Sciatic nerve (tissue), 2 donors: Measurements from ENCODE around the gene BACE2. TPM values are rescaled to one million over a fixed set of nuclear protein-coding genes. Genes with fewer than 3 reads are reported as not detected.

ENCODE experiments used
- ATAC-seq: fragments of 200-7000 bp; cut with Tn5 transposase; one replicate; pipeline ENCODE4 v1.9.1; 2020; ENCODE audit warnings: mild to moderate bottlenecking, moderate library complexity
- DNase-seq: peaks from one replicate; pipeline ENCODE4 v3.0.0-alpha.2; 2020; ENCODE audit warnings: low spot score
- intact Hi-C: fragments of 100-400 bp; cut with DNase I; formaldehyde crosslinking; loops from one replicate; pipeline ENCODE4 v1.14.2; 2022
- microRNA-seq: library from miRNA; unstranded; fragments of <30 nt; microRNA quantifications from one replicate; pipeline ENCODE4 v1.2.0, GENCODE V29; 2020
- total RNA-seq: library from RNA; stranded (reverse); fragmentation: NEBNext Ultra II Directional; extraction: Animal tissue kit (Norgen Biotek cat#: 25700); gene quantifications from one replicate; pipeline ENCODE4 v1.2.1, GENCODE V29; 2021
- donor health status: DM: no; HTN: no; CAD: no.
- donor health status: DM: no; HTN: no; CAD: no.

The BACE2 gene
- total RNA-seq, 1 donor from 2014 or later = 103 TPM

GRCh38 chr21:41322496-41323382, 154.8 kb downstream of the BACE2 start:
- no peak for DNase-seq
- no peak for ATAC-seq
- intact Hi-C loops = no loop called here

GRCh38 chr21:41325138-41325912, 157.4 kb downstream of the BACE2 start:
- no peak for DNase-seq

GRCh38 chr21:41326414-41327080, 158.6 kb downstream of the BACE2 start:
- intact Hi-C loops = no loop called here
- no peak for DNase-seq
- ATAC-seq = no peak

More at GRCh38 chr21:41325138-41325912, 157.4 kb downstream of the BACE2 start:
- intact Hi-C loops = no loop called here
- ATAC-seq = no peak

- ATAC-seq (no peak), DNase-seq (no peak)
- intact Hi-C loops = no loop called here
Measured at GRCh38 chr21:41327753-41328152, 159.8 kb downstream of the BACE2 start.

- intact Hi-C loops = no loop called here
- ATAC-seq = no peak
- no peak for DNase-seq
Measured at GRCh38 chr21:41328660-41329607, 161.0 kb downstream of the BACE2 start.

Small RNA genes lying within 50 kb of the gene (microRNA-seq; reads per million reads assigned to microRNA genes)
- not detected for gene MIR3197

Other genes starting within 250 kb of the BACE2 start
- gene FAM3B, start 148.6 kb downstream of the BACE2 start, total RNA-seq = 0.80 TPM
- gene MX2, start 193.9 kb downstream of the BACE2 start, total RNA-seq = 19.0 TPM